SK-N-MC (cell line): ENCODE results near the gene ACKR2.

Experiments used
- DNase-seq: peaks from one replicate; pipeline ENCODE4 v3.0.0-alpha.2; 2011; ENCODE audit warnings: low read depth, low spot score
- H3K27ac ChIP-seq: fragments of 200-600 bp; sonication (generic); 2 replicates; pipeline ENCODE4 v1.5.1; 2016; ENCODE audit warnings: mixed run types
- H3K36me3 ChIP-seq: fragments of 200-600 bp; sonication (generic); 2 replicates; pipeline ENCODE4 v1.6.1; 2017; ENCODE audit warnings: antibody characterized with exemption, low read length, mixed read lengths; ENCODE audit not compliant: insufficient read depth
- H3K4me3 ChIP-seq: fragments of 200-600 bp; sonication (generic); 2 replicates; pipeline ENCODE4 v1.5.1; 2016
- H3K9ac ChIP-seq: fragments of 200-600 bp; sonication (generic); 2 replicates; pipeline ENCODE4 v1.8.0; 2017; ENCODE audit warnings: mixed run types, mixed read lengths; ENCODE audit not compliant: insufficient read length
- H3K9me3 ChIP-seq: fragments of 200-600 bp; sonication (generic); 2 replicates; pipeline ENCODE4 v1.6.1; 2017; ENCODE audit warnings: low read depth, mild to moderate bottlenecking, antibody characterized with exemption, low read length, moderate library complexity, mixed read lengths
- EZH2 ChIP-seq: fragments of 200-600 bp; sonication (generic); IDR thresholded peaks from one replicate; pipeline ENCODE4 v1.6.1; 2017; ENCODE audit warnings: antibody characterized with exemption
- FOXP2 ChIP-seq: optimal IDR thresholded peaks from 2 replicates; pipeline ENCODE3; 2011; ENCODE audit warnings: mild to moderate bottlenecking, moderate library complexity; ENCODE audit not compliant: insufficient read depth; ENCODE audit errors: extremely low read length, control extremely low read depth
- POLR2AphosphoS5 ChIP-seq: IDR thresholded peaks from 2 replicates; pipeline ENCODE4 v1.6.1; 2012; ENCODE audit warnings: mild to moderate bottlenecking, low read depth, low read length, borderline replicate concordance

The ACKR2 gene

GRCh38 chr3:42773409-42773751 is 35.9 kb upstream of the ACKR2 start:
- H3K9ac ChIP-seq = no peak overlapping the region

GRCh38 chr3:42778644-42779043 is 30.6 kb upstream of the ACKR2 start:
- Histone ChIP-seq H3K9ac (no peak overlapping the region), H3K36me3 (no peaks in the 10 kb centered on the region), H3K27ac (no peak overlapping the region), H3K9me3 (no peaks in the 10 kb centered on the region), H3K4me3 (no peak overlapping the region)
- TF ChIP-seq EZH2 (no peak), POLR2AphosphoS5 (no peak)
- DNase-seq = no peak

More at GRCh38 chr3:42773409-42773751, 35.9 kb upstream of the ACKR2 start:
- no peak for DNase-seq
- H3K4me3 ChIP-seq = no peak overlapping the region
- no peak for TF ChIP-seq POLR2AphosphoS5
- no peak for TF ChIP-seq FOXP2
- no peak for TF ChIP-seq EZH2
- no peaks in the 10 kb centered on the region for H3K9me3 ChIP-seq
- no peaks in the 10 kb centered on the region for H3K36me3 ChIP-seq
- H3K27ac ChIP-seq = no peak overlapping the region

GRCh38 chr3:42780398-42780797 is 28.8 kb upstream of the ACKR2 start:
- H3K9me3 ChIP-seq = no peaks in the 10 kb centered on the region
- TF ChIP-seq POLR2AphosphoS5 (no peak), FOXP2 (no peak), EZH2 (no peak)
- H3K36me3 ChIP-seq = peaks cover 3% of the 10 kb centered on the region; the same call in 1 of the 2 replicates
- H3K27ac ChIP-seq = no peak overlapping the region
- no peak overlapping the region for H3K9ac ChIP-seq
- H3K4me3 ChIP-seq = no peak overlapping the region
- DNase-seq = no peak

- Histone ChIP-seq H3K27ac (no peak overlapping the region), H3K9me3 (no peaks in the 10 kb centered on the region)
- DNase-seq = peak; percentile 44
These were observed 28.1 kb upstream of the ACKR2 start for GRCh38 chr3:42780892-42781700.

GRCh38 chr3:42786212-42786611 is 23.0 kb upstream of the ACKR2 start:
- Histone ChIP-seq H3K9me3 (no peaks in the 10 kb centered on the region), H3K36me3 (peaks cover 9% of the 10 kb centered on the region; the same call in 1 of the 2 replicates), H3K9ac (no peak overlapping the region), H3K4me3 (no peak overlapping the region), H3K27ac (no peak overlapping the region)
- no peak for TF ChIP-seq POLR2AphosphoS5
- no peak for TF ChIP-seq EZH2
- no peak for TF ChIP-seq FOXP2
- DNase-seq = no peak

More at GRCh38 chr3:42780892-42781700, 28.1 kb upstream of the ACKR2 start:
- Histone ChIP-seq H3K36me3 (peaks cover 5% of the 10 kb centered on the region; the same call in 1 of the 2 replicates), H3K9ac (no peak overlapping the region), H3K4me3 (no peak overlapping the region)
- TF ChIP-seq FOXP2 (no peak), EZH2 (no peak), POLR2AphosphoS5 (no peak)

GRCh38 chr3:42786631-42787030 is 22.6 kb upstream of the ACKR2 start:
- Histone ChIP-seq H3K4me3 (no peak overlapping the region), H3K36me3 (peaks cover 9% of the 10 kb centered on the region; the same call in 1 of the 2 replicates), H3K9me3 (no peaks in the 10 kb centered on the region), H3K9ac (no peak overlapping the region), H3K27ac (no peak overlapping the region)
- no peak for DNase-seq
- TF ChIP-seq FOXP2 (no peak), EZH2 (no peak), POLR2AphosphoS5 (no peak)

- Histone ChIP-seq H3K9me3 (no peaks in the 10 kb centered on the region), H3K9ac (no peak overlapping the region), H3K36me3 (peaks cover 9% of the 10 kb centered on the region; the same call in 1 of the 2 replicates), H3K4me3 (no peak overlapping the region), H3K27ac (no peak overlapping the region)
- DNase-seq = no peak
- TF ChIP-seq FOXP2 = no peak
- no peak for TF ChIP-seq EZH2
- no peak for TF ChIP-seq POLR2AphosphoS5
These were observed 18.5 kb upstream of the ACKR2 start for GRCh38 chr3:42790714-42791229.

GRCh38 chr3:42795621-42796181 is 13.5 kb upstream of the ACKR2 start:
- Histone ChIP-seq H3K9ac (no peak overlapping the region), H3K4me3 (no peak overlapping the region), H3K27ac (no peak overlapping the region), H3K9me3 (no peaks in the 10 kb centered on the region), H3K36me3 (peaks cover 5% of the 10 kb centered on the region; the same call in 1 of the 2 replicates)
- no peak for DNase-seq
- TF ChIP-seq FOXP2 = no peak
- TF ChIP-seq EZH2 = no peak

GRCh38 chr3:42796332-42796885 is 12.8 kb upstream of the ACKR2 start:
- no peaks in the 10 kb centered on the region for H3K9me3 ChIP-seq
- no peak overlapping the region for H3K9ac ChIP-seq
- no peak for TF ChIP-seq FOXP2
- no peak for DNase-seq
- no peak overlapping the region for H3K27ac ChIP-seq
- no peak overlapping the region for H3K4me3 ChIP-seq
- peaks cover 5% of the 10 kb centered on the region; the same call in 1 of the 2 replicates for H3K36me3 ChIP-seq
